ENCODE results near the gene DGKQ. TPM values are rescaled to one million over a fixed set of nuclear protein-coding genes. Genes with fewer than 3 reads are reported as not detected.

Gene DGKQ
- total and polyA plus RNA-seq, 2 of the 13 experiments (the other 11 are each of a cell fraction or from before 2014, with no cell fraction given), result 4.5 to 7.2 TPM

DNA sequence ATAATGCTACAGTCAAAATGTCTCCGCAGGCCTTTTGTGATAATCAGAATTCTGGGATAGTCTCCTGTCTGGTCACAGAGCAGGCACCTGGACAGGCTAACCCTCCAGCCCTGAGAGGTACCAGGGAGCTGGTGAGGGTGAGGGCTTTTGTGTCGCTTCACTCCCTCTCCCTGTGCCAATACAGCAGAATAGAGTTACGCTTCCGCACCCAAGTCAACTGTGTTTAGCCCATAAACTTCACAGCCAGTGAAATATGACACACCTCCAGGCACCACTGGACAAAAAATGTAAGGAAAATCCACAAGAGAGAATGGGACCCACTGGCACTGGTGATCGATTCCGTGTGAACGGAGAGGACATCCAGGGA, 42.6 kb downstream of the DGKQ start:
- Histone ChIP-seq H2AFZ (ENCODE audit: low read length) (no peak overlapping the region), H3K9me3 (ENCODE audit: low read length) (no peaks in the 10 kb centered on the region), H3K4me2 (ENCODE audit: low read depth, low read length) (peak overlapping the region; percentile 94), H3K79me2 (ENCODE audit: insufficient read depth, low read length) (peaks cover 44% of the 10 kb centered on the region), H3K27me3 (ENCODE audit: control insufficient read depth in 1 of 2, insufficient read depth in 2 of 2, low read length in 2 of 2) (no peaks in the 10 kb centered on the region; a peak in 1 of 5 replicates), H3K36me3 (replicated peaks in 1 of 2; ENCODE audit: control insufficient read depth in 1 of 2, insufficient read depth in 2 of 2, low read length in 2 of 2) (peaks cover 0 to 5% of the 10 kb centered on the region in 2 experiments; a peak in 1 of 5 replicates), H3K4me1 (ENCODE audit: insufficient read depth, low read length) (peaks cover 35% of the 10 kb centered on the region), H3K27ac (ENCODE audit: extremely low read length, insufficient read depth, low read length) (peak overlapping the region; percentile 84), H4K20me1 (ENCODE audit: insufficient read depth, low read length) (peaks cover 25% of the 10 kb centered on the region), H3K9ac (ENCODE audit: insufficient read depth, low read depth, low read length) (peak overlapping the region; percentile 96), H3K4me3 (replicated peaks in 1 of 3; ENCODE audit: insufficient read depth in 1 of 3, low read depth in 2 of 3, low read length in 3 of 3) (peak overlapping the region; percentile 84 to 100 (median 97))
- 26% methylated on average over 7 of the region's 7 CpGs for WGBS (ENCODE audit: low lambda C conversion rate)
- FAIRE-seq, result peak; percentile 12
- TF ChIP-seq SIX1 (CRISPR knock-in tag; IDR thresholded peaks at IDR 0.05; ENCODE audit: borderline replicate concordance) (no peak), ZNF354B (CRISPR knock-in tag; IDR thresholded peaks at IDR 0.05) (no peak), ZNF563 (CRISPR knock-in tag; IDR thresholded peaks at IDR 0.05) (no peak), ZNF782 (CRISPR knock-in tag; IDR thresholded peaks at IDR 0.05; ENCODE audit: borderline replicate concordance) (no peak), NFRKB (IDR thresholded peaks at IDR 0.05) (no peak), RFX5 (IDR thresholded peaks at IDR 0.05; ENCODE audit: low read depth, low read length) (no peak), RBM39 (IDR thresholded peaks at IDR 0.05; ENCODE audit: low read depth, low read length, poor library complexity, severe bottlenecking) (no peak), RFX3 (CRISPR knock-in tag; IDR thresholded peaks at IDR 0.05) (no peak), CCDC6 (CRISPR knock-in tag; IDR thresholded peaks at IDR 0.05) (no peak), ASH2L (IDR thresholded peaks at IDR 0.05; ENCODE audit: insufficient read length, low read depth, low read length) (no peak)
- TF ChIP-seq, protein P1, sequence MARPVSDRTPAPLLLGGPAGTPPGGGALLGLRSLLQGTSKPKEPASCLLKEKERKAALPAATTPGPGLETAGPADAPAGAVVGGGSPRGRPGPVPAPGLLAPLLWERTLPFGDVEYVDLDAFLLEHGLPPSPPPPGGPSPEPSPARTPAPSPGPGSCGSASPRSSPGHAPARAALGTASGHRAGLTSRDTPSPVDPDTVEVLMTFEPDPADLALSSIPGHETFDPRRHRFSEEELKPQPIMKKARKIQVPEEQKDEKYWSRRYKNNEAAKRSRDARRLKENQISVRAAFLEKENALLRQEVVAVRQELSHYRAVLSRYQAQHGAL (CRISPR knock-in tag; IDR thresholded peaks at IDR 0.05; ENCODE audit: not compliant biosample characterization), result no peak
- BruUV-seq (replicated peaks), result TSS peak; percentile 75
- no peak for ATAC-seq
- intact Hi-C loops (cut with micrococcal nuclease; ENCODE audit: unreplicated experiment) (loop anchor here (2.0 to 5.0 kb wide), 2 partner anchors 56 to 149 kb away; partner anchors contain the start of gene IDUA), in situ Hi-C loops (cut with HindIII; ENCODE audit: extremely low pct_ligation_motif_present, low pct_unique_long_range_greater_than_20kb) (loop anchor here (5.0 kb wide), 1 partner anchor 56 kb away; the partner anchor contains the start of gene IDUA)
- CTCF ChIA-PET (ENCODE audit: low intra/inter-chr PET ratio, low total read pairs), result no interaction called here
- POLR2A ChIA-PET, result interaction anchor here (2.4 kb wide), 1 partner anchor 55 kb away, joined by 25 read pairs; the partner anchor contains the start of gene IDUA
- DNase-seq (ENCODE audit: low spot score), result no peak
